Measurements from ENCODE around the gene MRC2. TPM values are rescaled to one million over a fixed set of nuclear protein-coding genes. Genes with fewer than 3 reads are reported as not detected.

The MRC2 gene
- total and polyA plus RNA-seq, 9 of the 15 experiments (the other 6 are each of a cell fraction or from before 2014, with no cell fraction given): 0.28 to 11.5 (median 6.6) TPM

DNA sequence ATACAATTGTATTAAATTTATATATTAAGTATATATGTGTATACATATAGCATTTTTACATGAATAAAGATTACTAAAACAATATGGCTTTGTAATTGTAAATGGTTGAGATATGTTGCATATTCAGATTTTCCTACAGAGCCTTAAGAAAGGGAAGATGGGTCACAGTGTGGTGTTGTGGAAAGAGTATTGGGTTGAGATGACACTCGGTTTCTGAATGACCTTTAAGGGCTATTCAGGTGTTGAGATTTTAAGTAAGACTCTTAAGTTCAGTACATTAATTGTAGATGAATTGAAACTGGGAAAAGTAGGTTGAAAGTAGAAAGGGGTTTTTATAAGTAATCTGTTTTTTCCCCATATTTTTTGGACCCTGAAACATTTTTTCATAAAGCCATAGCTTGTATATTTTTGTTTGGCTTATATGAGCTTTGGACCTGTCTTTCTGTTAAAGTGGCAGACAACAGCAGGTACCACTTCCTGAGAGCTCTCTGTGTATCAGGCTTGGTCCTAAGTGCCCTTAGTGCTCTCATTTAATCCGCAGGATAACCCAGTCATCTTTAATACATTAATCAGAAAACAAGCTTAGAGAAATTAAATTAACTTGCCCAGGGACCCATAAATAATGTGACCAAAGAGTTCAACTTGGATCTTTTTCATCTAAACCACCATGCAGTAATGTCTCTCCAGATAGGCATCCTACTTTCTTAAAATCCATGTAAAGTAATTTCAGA lies 48.5 kb upstream of the MRC2 start:
- peaks cover 56% of the 10 kb centered on the region for H3K36me3 ChIP-seq (ENCODE audit: control insufficient read depth, insufficient read depth, low read length)
- in situ Hi-C loops (cut with MboI) (no loop called here), intact Hi-C loops (cut with micrococcal nuclease) (no loop called here)
- no peak overlapping the region for H3K27ac ChIP-seq (ENCODE audit: extremely low read depth, low read depth, low read length)
- H3K4me2 ChIP-seq (ENCODE audit: insufficient read depth, low read length): no peak overlapping the region
- no peak overlapping the region for H2AFZ ChIP-seq (ENCODE audit: low read depth, low read length)
- no peaks in the 10 kb centered on the region for H3K9me1 ChIP-seq (ENCODE audit: control insufficient read depth, insufficient read depth, low read length)
- POLR2A ChIA-PET: no interaction called here
- DNase-seq (ENCODE audit: extremely low read depth in 1 of 4, low spot score in 3 of 4): no peak
- H4K20me1 ChIP-seq (replicated peaks; ENCODE audit: control insufficient read depth, insufficient read depth, low read length): no peaks in the 10 kb centered on the region
- no TSS peak for BruUV-seq (replicated peaks)
- no peak for FAIRE-seq
- TF ChIP-seq NR3C1 (CRISPR knock-in tag; IDR thresholded peaks at IDR 0.05) (no peak), ZNF184 (CRISPR knock-in tag; IDR thresholded peaks at IDR 0.05) (no peak), ZNF175 (CRISPR knock-in tag; IDR thresholded peaks at IDR 0.05; ENCODE audit: low read depth) (no peak), ZKSCAN8 (CRISPR knock-in tag; IDR thresholded peaks at IDR 0.05) (no peak), C11orf30 (IDR thresholded peaks at IDR 0.05; ENCODE audit: low read depth) (no peak), PTRF (tag; IDR thresholded peaks at IDR 0.05) (no peak), HDGF (IDR thresholded peaks at IDR 0.05) (no peak), TRIM24 (IDR thresholded peaks at IDR 0.05) (no peak), ZNF212 (CRISPR knock-in tag; IDR thresholded peaks at IDR 0.05) (no peak)
- TF ChIP-seq, protein P1, sequence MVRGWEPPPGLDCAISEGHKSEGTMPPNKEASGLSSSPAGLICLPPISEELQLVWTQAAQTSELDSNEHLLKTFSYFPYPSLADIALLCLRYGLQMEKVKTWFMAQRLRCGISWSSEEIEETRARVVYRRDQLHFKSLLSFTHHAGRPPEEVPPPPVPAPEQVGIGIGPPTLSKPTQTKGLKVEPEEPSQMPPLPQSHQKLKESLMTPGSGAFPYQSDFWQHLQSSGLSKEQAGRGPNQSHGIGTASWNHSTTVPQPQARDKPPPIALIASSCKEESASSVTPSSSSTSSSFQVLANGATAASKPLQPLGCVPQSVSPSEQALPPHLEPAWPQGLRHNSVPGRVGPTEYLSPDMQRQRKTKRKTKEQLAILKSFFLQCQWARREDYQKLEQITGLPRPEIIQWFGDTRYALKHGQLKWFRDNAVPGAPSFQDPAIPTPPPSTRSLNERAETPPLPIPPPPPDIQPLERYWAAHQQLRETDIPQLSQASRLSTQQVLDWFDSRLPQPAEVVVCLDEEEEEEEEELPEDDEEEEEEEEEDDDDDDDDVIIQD (CRISPR knock-in tag; IDR thresholded peaks at IDR 0.05): no peak
- TF ChIP-seq, protein P2, sequence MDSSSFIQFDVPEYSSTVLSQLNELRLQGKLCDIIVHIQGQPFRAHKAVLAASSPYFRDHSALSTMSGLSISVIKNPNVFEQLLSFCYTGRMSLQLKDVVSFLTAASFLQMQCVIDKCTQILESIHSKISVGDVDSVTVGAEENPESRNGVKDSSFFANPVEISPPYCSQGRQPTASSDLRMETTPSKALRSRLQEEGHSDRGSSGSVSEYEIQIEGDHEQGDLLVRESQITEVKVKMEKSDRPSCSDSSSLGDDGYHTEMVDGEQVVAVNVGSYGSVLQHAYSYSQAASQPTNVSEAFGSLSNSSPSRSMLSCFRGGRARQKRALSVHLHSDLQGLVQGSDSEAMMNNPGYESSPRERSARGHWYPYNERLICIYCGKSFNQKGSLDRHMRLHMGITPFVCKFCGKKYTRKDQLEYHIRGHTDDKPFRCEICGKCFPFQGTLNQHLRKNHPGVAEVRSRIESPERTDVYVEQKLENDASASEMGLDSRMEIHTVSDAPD (CRISPR knock-in tag; IDR thresholded peaks at IDR 0.05): no peak
- H3K79me2 ChIP-seq (ENCODE audit: control insufficient read depth, insufficient read depth, low read length): no peaks in the 10 kb centered on the region
- no peak for ATAC-seq
- H3K9me3 ChIP-seq (replicated peaks; ENCODE audit: control insufficient read depth, insufficient read depth, low read depth, low read length): no peaks in the 10 kb centered on the region
- no peak overlapping the region for H3K4me3 ChIP-seq
- H3K4me1 ChIP-seq (replicated peaks in 1 of 2; ENCODE audit: control insufficient read depth in 2 of 2, insufficient read depth in 2 of 2, low read length in 2 of 2): no peaks in the 10 kb centered on the region
- no peaks in the 10 kb centered on the region for H3K27me3 ChIP-seq (ENCODE audit: control insufficient read depth in 2 of 2, insufficient read depth in 2 of 2, low read length in 2 of 2)
- CTCF ChIA-PET (ENCODE audit: low intra/inter-chr PET ratio): no interaction called here
- no peak overlapping the region for H3K9ac ChIP-seq (ENCODE audit: insufficient read depth in 1 of 2, low read depth in 2 of 2, low read length in 2 of 2)
- WGBS (ENCODE audit: insufficient coverage, low coverage, missing lambda C conversion rate): 72% methylated on average over 2 of the region's 2 CpGs

All from K562 (cell line).